ENCODE measurements around the gene LORICRIN.

The LORICRIN gene

DNA sequence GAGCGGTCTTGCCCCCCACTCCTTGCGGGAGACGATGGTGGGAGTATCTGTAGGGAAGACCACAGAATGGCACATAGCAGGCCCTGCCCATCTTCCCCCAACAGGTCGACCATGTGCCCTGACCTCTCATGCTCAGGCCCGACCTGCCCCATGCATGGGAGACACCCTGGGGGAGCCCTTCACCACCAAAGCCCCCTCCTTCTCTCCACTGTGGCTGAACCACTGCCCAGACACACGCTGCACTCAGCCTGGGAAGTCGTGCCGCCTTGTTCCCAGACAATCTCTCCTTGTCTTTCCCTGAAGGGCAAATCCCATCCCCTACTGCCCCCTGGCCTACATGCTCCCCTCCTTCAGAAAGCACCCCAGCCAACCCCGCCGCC, 47.7 kb downstream of the LORICRIN start:
- no peak for FAIRE-seq

DNA sequence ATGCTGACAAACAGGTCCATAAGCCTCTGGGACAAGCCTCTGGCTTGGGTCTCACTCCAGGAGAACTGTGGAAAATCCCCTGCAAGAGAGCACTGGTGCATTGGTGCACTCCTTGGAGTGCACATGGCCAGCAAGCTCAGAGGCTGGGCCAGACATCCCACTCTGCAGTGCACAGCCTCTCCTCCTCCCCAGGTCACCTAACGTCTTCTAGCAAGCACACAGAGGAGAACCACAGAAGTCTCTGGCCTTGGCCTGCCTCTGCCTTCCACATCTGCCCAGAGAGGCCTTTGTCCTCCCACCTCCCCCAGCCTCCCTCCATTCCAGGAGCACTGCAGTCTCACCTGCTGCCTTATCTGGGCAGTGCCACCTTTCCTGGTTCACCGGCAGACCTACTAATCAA, 49.1 kb downstream of the LORICRIN start:
- FAIRE-seq, result no peak

DNA sequence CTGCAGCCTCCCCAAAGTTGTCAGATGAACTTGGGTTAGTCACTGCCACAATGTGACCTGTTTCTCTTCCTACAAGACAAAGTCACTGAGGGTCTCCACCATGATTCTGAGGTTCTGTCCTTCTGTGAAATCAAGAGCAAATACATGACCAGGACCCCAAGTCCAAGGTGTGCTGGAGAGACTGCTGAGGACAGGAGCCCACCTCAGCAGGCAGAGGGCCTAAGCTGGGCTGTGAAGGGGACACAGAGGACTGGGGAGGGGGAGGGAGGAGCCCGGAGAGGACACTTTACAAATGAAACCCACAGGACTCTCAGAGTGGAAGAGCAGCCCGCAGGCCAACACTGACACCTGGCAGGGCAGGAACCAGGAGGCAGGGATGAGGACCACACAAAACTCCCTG, 50.0 kb downstream of the LORICRIN start:
- FAIRE-seq, result no peak

DNA sequence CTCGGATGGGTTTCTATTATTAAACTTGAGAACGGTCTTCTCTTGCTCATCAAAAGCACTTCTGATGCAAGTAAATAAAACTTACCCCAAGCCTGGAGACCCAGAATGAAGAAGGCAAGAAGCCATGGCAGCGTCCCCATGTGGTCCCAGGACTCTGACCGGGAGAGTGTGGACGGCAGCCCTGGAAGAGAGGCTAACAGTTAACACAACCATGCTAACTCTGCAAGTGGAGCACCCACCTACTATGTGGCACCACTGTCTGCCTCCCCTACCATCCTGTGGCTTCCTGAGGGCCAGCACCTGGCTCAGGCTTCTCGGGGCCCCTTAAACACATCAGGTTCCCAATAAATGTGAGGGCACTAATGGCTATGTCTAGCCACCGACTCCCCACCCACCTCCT, 51.0 kb downstream of the LORICRIN start:
- no peak for FAIRE-seq

All from endometrium (tissue), 2 donors.